ENCODE measurements around the gene FSCB.

GRCh38 chr14:44461811-44462210, 45.3 kb downstream of the FSCB start:
- TF ChIP-seq EZH2 (IDR thresholded peaks at IDR 0.05; ENCODE audit: insufficient read depth, poor library complexity, severe bottlenecking) (no peak), EZH2phosphoT487 (IDR thresholded peaks at IDR 0.05; ENCODE audit: insufficient read depth, low read depth) (no peak)

All from GM23248 (cell line).